ENCODE results near the gene TLE4.

GRCh38 chr9:79757074-79757473 is 185.3 kb downstream of the TLE4 start:
- TF ChIP-seq MYC (IDR thresholded peaks at IDR 0.05; ENCODE audit: low read depth, low read length) (no peak), POLR2A (IDR thresholded peaks at IDR 0.05; ENCODE audit: extremely low read depth, insufficient read length) (no peak)
- TF ChIP-seq, protein P1, sequence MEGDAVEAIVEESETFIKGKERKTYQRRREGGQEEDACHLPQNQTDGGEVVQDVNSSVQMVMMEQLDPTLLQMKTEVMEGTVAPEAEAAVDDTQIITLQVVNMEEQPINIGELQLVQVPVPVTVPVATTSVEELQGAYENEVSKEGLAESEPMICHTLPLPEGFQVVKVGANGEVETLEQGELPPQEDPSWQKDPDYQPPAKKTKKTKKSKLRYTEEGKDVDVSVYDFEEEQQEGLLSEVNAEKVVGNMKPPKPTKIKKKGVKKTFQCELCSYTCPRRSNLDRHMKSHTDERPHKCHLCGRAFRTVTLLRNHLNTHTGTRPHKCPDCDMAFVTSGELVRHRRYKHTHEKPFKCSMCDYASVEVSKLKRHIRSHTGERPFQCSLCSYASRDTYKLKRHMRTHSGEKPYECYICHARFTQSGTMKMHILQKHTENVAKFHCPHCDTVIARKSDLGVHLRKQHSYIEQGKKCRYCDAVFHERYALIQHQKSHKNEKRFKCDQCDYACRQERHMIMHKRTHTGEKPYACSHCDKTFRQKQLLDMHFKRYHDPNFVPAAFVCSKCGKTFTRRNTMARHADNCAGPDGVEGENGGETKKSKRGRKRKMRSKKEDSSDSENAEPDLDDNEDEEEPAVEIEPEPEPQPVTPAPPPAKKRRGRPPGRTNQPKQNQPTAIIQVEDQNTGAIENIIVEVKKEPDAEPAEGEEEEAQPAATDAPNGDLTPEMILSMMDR (IDR thresholded peaks at IDR 0.05; ENCODE audit: low read depth, low read length) = no peak
- TF ChIP-seq, protein P2, sequence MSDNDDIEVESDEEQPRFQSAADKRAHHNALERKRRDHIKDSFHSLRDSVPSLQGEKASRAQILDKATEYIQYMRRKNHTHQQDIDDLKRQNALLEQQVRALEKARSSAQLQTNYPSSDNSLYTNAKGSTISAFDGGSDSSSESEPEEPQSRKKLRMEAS (IDR thresholded peaks at IDR 0.05; ENCODE audit: low read depth, low read length) = no peak
